GM19438 (cell line): ENCODE measurements around the gene SPOUT1.
A peak's percentile ranks its signal among the peaks of the same experiment; 100 is the strongest.
"Not testable (repeated sequence)": the region's sequence is repeated elsewhere in the genome, so short reads cannot be mapped to it uniquely, and the experiment has no call there.

ENCODE experiments used
- ATAC-seq: cut with Tn5 transposase; IDR thresholded peaks from one replicate; pipeline ENCODE4 v1.9.1; 2021; ENCODE audit warnings: low read depth; ENCODE audit not compliant: unreplicated experiment

Gene SPOUT1

DNA sequence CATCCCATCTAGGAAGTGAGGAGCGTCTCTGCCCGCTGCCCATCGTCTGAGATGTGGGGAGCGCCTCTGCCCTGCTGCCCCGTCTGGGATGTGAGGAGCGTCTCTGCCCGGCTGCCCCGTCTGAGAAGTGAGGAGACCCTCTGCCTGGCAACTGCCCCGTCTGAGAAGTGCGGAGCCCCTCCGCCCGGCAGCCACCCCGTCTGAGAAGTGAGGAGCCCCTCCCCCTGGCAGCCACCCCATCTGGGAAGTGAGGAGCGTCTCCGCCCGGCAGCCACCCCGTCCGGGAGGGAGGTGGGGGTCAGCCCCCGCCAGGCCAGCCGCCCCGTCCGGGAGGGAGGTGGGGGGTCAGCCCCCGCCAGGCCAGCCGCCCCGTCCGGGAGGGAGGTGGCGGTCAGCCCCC is 49.5 kb downstream of the SPOUT1 start:
- not testable (repeated sequence) for ATAC-seq

DNA sequence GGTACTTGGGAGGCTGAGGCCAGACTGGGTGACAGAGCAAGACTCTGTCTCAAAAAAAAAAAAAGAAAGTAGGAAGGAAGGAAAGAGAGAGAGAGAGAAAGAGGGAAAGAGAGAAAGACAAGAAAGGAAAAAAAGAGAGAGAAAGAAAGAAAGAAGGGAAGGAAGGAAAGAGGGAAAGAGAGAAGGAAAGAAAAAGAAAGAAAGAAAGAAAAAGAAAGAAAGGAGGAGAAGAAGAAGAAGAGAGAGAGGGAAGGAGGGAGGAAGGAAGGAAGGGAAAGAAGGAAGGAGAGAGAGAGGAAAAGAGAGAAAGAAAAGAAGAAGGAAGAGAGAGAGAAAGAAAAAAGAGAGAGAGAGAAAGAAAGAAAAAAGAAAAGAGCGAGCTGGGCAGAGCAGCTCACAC is 54.8 kb downstream of the SPOUT1 start:
- ATAC-seq, result no peak

DNA sequence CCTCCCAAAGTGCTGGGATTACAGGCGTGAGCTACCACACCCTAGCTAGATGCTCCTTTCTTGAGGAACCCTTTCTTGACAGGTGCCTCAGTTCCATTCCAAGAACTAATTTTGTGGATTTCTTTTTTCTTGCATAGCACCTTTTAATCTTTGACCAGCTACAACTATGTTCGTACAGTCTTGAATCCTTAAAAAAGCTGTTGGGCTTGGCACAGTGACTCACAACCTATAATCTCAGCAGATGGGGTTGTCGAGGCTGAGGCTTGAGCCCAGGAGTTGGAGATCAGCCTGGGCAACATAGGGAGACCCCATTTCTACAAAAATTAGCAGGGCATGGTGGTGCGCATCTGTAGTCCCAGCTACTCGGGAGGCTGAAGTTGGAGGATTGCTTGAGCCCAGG is 56.5 kb downstream of the SPOUT1 start:
- no peak for ATAC-seq

GRCh38 chr9:128771745-128772519 is 57.7 kb downstream of the SPOUT1 start, which contains the start of gene ZER1:
ZER1 (minus strand) TSS chr9:128771927; CDS start chr9:128755565, 16,362 bp downstream.
- peak; percentile 85 for ATAC-seq

DNA sequence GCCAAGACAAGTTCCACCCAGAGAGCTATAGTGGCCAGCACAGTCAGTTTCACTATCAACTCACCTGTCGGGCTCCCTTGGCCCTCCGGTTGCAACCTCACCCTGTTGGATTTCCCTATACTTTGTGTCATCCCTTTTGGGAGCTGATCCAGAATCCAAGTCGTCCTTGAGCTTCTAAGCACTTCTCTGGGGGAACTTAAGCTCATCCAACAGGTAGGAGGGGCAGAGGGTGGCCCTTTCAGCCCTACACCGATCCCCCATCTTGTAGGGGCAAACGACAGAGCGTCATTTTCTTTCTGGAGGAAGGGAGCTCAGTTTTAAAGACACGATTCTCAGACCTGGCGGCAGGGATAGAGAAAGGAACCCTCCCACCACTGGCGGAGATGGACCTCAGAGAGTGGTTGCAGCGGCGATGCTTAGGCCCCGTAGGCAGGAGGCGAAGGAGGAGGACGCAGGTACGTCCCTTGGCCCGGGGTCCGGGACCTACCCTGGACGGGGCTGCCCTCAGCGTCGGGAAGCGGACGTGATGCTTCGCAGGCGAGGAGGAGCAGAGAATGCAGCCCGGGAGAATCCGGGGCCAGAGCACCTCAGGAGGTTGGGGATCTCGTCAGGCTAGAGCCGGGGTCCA is 58.4 kb downstream of the SPOUT1 start:
- ATAC-seq, result peak; percentile 11

GRCh38 chr9:128770286-128771030 is 59.1 kb downstream of the SPOUT1 start:
- no peak for ATAC-seq
